ENCODE data around the gene SKOR1. TPM values are rescaled to one million over a fixed set of nuclear protein-coding genes. Genes with fewer than 3 reads are reported as not detected.

Gene SKOR1
- total and polyA plus RNA-seq, 2 of the 8 experiments (the other 6 are each of a cell fraction or from before 2014, with no cell fraction given) = 0.03 to 0.11 TPM

DNA sequence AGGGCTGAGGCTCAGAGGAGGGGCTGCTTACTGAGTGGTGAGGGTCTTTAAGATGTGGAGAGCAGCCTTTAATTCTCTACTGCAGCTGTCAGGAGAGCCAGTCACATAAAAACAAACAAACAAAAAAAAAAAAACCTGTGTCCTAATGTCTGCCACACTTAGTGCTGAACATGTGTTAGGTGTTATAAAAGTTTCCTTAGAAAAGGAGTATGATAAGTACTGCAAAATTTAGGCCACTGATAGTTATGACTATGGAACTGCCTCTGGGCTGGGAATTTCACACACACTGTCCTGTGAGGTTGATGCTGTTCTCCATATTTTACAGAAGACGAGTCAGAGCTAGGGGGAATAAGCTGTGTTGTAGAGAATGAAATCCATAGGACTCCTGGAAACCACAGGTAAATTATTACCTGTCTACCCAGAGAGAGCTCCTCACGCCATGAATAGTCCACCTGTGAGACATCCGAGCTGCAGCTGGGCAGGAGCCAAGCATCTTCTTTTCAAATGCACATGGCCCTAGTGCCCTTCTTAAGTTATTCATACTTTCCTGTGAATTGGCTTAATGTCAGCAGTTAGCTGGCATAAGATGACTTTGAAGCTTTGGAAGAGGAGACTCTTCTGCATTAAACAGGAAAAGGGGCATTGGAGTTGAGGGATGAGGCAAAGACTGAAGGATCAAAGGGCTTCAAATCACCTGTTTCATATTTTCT lies 34.5 kb upstream of the SKOR1 start:
- Histone ChIP-seq H3K79me1 (ENCODE audit: low read depth, low read length) (no peaks in the 10 kb centered on the region), H2AK5ac (ENCODE audit: low read depth, low read length) (no peak overlapping the region), H4K91ac (replicated peaks; ENCODE audit: insufficient read length, low read length) (no peak overlapping the region), H2BK20ac (ENCODE audit: low read length) (no peak overlapping the region), H3K79me2 (ENCODE audit: control insufficient read depth in 1 of 2, insufficient read depth in 2 of 2, low read length in 2 of 2) (no peaks in the 10 kb centered on the region), H3K9me3 (ENCODE audit: insufficient read depth in 2 of 2, low read depth in 1 of 2, low read length in 1 of 2) (peaks cover 0 to 4% of the 10 kb centered on the region in 2 experiments; a peak in 1 of 4 replicates), H3K18ac (ENCODE audit: extremely low read depth, low read length) (no peak overlapping the region), H2BK15ac (ENCODE audit: low read length) (no peak overlapping the region), H3K23me2 (ENCODE audit: low read depth, low read length) (no peaks in the 10 kb centered on the region), H2AFZ (ENCODE audit: low read length) (no peak overlapping the region), H2BK5ac (ENCODE audit: low read depth, low read length) (no peak overlapping the region), H3K36me3 (ENCODE audit: control insufficient read depth in 2 of 4, insufficient read depth in 4 of 4, low read length in 3 of 4) (0 out of 8 replicates have a peak, but pooled peaks cover 0 to 6% (median 0%) of the 10 kb centered on the region in 4 experiments), H3K56ac (replicated peaks; ENCODE audit: insufficient read length, low read depth, low read length) (no peak overlapping the region), H4K5ac (ENCODE audit: insufficient read length, low read depth, low read length) (no peak overlapping the region), H3K14ac (ENCODE audit: insufficient read length) (no peak overlapping the region), H3K27me3 (replicated peaks in 1 of 4; ENCODE audit: control insufficient read depth in 3 of 4, extremely low read depth in 1 of 4, insufficient read depth in 3 of 4, low read length in 3 of 4) (no peaks in the 10 kb centered on the region; a peak in 1 of 7 replicates), H2BK12ac (ENCODE audit: low read depth, low read length) (no peak overlapping the region), H4K20me1 (replicated peaks in 1 of 2; ENCODE audit: control insufficient read depth in 1 of 2, insufficient read depth in 2 of 2, low read length in 2 of 2) (no peaks in the 10 kb centered on the region), H3K9ac (replicated peaks in 1 of 4; ENCODE audit: extremely low read depth in 1 of 4, low read depth in 3 of 4, low read length in 3 of 4) (no peak overlapping the region), H2BK120ac (replicated peaks; ENCODE audit: low read depth, low read length) (no peak overlapping the region), H3K4ac (replicated peaks; ENCODE audit: insufficient read length, low read depth, low read length) (no peak overlapping the region), H4K8ac (ENCODE audit: extremely low read depth, insufficient read depth, low read length) (no peak overlapping the region), H3K4me3 (ENCODE audit: extremely low read depth in 1 of 4, insufficient read depth in 2 of 4, low read depth in 3 of 4, low read length in 4 of 4) (no peak overlapping the region), H3K4me1 (replicated peaks in 1 of 4; ENCODE audit: control insufficient read depth in 3 of 4, insufficient read depth in 4 of 4, low read length in 3 of 4) (peaks cover 8 to 15% (median 10%) of the 10 kb centered on the region in 4 experiments; a peak in 6 of 7 replicates), H3K4me2 (ENCODE audit: insufficient read depth in 1 of 2, low read depth in 2 of 2, low read length in 2 of 2) (peak overlapping the region; percentile 5 to 19; a peak in 2 of 4 replicates), H3K27ac (ENCODE audit: low read depth, low read length) (no peak overlapping the region), H3K23ac (ENCODE audit: insufficient read length) (no peak overlapping the region)
- ChIA-PET POLR2A (ENCODE audit: partially characterized antibody) (interaction anchor here (0.9 to 1.4 kb wide), 3 partner anchors 10 to 13 kb away, joined by 3 to 6 read pairs (median 3); no protein-coding TSS in a partner anchor), CTCF (ENCODE audit: partially characterized antibody) (interaction anchor here (1.1 to 1.3 kb wide), 3 partner anchors 10 to 25 kb away, joined by 3 to 4 read pairs (median 3); no protein-coding TSS in a partner anchor)
- FAIRE-seq (no peak), DNase-seq (ENCODE audit: low read depth in 1 of 2, low spot score in 2 of 2) (no peak)
- WGBS, 2 experiments (ENCODE audit: extremely low coverage in 1 of 2, insufficient coverage in 1 of 2, insufficient read length in 1 of 2, insufficient replicate concordance in 2 of 2, low coverage in 1 of 2, low lambda C conversion rate in 2 of 2, missing lambda C conversion rate in 1 of 2) = 28% methylated on average over 3 of the region's 3 CpGs; no CpG with 5 or more reads in 1 of the 2 experiments
- TF ChIP-seq GTF2F1 (IDR thresholded peaks at IDR 0.05; ENCODE audit: borderline replicate concordance, low read depth, low read length) = no peak
- TF ChIP-seq SIX5 (IDR thresholded peaks at IDR 0.05; ENCODE audit: low read depth, low read length) = no peak
- TF ChIP-seq CHD1 (IDR thresholded peaks at IDR 0.05; ENCODE audit: low read depth, low read length) = no peak
- TF ChIP-seq BACH1 (IDR thresholded peaks at IDR 0.05; ENCODE audit: low read length) = no peak
- TF ChIP-seq TCF12 (IDR thresholded peaks at IDR 0.05; ENCODE audit: low read depth, low read length) = 0 out of 2 replicates have a peak, but pooled peaks have one; percentile 40
- TF ChIP-seq, protein P1, sequence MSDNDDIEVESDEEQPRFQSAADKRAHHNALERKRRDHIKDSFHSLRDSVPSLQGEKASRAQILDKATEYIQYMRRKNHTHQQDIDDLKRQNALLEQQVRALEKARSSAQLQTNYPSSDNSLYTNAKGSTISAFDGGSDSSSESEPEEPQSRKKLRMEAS (IDR thresholded peaks at IDR 0.05) = no peak
- TF ChIP-seq KDM1A (IDR thresholded peaks at IDR 0.05; ENCODE audit: borderline replicate concordance, low read length) = no peak
- no peak for TF ChIP-seq POLR2A (IDR thresholded peaks at IDR 0.05; ENCODE audit: control extremely low read depth in 1 of 2, low read depth in 2 of 2, low read length in 2 of 2)
- peak; percentile 69 for TF ChIP-seq NANOG (IDR thresholded peaks at IDR 0.05; ENCODE audit: insufficient read depth, low read depth, low read length, poor library complexity, severe bottlenecking)
- no peak for TF ChIP-seq RNF2 (IDR thresholded peaks at IDR 0.05; ENCODE audit: borderline replicate concordance, low read depth, low read length, missing control alignments, poor library complexity, severe bottlenecking)
- peak; percentile 64; the same call in 1 of the 2 replicates for TF ChIP-seq POU5F1 (IDR thresholded peaks at IDR 0.05; ENCODE audit: low read depth, low read length)
- TF ChIP-seq KDM4A (IDR thresholded peaks at IDR 0.05; ENCODE audit: low read depth, low read length, severe bottlenecking) = no peak
